ENCODE measurements around the gene GJB6. TPM values are rescaled to one million over a fixed set of nuclear protein-coding genes. Genes with fewer than 3 reads are reported as not detected.

Gene GJB6
- polyA plus RNA-seq, 2 of the 4 experiments (the other 2 are of a cell fraction), result 0.06 TPM; not detected in 1

DNA sequence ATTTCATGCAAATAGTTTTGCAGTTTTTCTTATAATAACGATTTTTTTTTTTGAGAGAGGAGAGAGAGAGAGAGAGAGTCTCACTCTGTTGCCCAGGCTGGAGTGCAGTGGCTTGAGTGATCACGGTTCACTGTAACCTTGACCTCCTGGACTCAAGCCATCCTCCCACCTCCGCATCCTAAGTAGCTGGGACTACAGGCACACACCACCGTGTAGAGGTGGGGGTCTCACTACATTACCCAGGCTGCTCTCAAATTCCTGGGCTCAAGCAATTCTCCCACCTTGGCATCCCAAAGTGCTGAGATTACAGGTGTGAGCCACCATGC lies 26.8 kb upstream of the GJB6 start (continued):
- TF ChIP-seq, protein P1, sequence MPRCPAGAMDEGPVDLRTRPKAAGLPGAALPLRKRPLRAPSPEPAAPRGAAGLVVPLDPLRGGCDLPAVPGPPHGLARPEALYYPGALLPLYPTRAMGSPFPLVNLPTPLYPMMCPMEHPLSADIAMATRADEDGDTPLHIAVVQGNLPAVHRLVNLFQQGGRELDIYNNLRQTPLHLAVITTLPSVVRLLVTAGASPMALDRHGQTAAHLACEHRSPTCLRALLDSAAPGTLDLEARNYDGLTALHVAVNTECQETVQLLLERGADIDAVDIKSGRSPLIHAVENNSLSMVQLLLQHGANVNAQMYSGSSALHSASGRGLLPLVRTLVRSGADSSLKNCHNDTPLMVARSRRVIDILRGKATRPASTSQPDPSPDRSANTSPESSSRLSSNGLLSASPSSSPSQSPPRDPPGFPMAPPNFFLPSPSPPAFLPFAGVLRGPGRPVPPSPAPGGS (IDR thresholded peaks at IDR 0.05), result no peak
- TF ChIP-seq, protein P2, sequence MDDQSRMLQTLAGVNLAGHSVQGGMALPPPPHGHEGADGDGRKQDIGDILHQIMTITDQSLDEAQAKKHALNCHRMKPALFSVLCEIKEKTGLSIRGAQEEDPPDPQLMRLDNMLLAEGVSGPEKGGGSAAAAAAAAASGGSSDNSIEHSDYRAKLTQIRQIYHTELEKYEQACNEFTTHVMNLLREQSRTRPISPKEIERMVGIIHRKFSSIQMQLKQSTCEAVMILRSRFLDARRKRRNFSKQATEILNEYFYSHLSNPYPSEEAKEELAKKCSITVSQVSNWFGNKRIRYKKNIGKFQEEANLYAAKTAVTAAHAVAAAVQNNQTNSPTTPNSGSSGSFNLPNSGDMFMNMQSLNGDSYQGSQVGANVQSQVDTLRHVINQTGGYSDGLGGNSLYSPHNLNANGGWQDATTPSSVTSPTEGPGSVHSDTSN (IDR thresholded peaks at IDR 0.05), result no peak

GRCh38 chr13:20258208-20258962 lies 26.3 kb upstream of the GJB6 start:
- Histone ChIP-seq H3K4me2 (peak overlapping the region; percentile 87), H3K9me3 (no peaks in the 10 kb centered on the region), H3K27ac (peak overlapping the region; percentile 36 to 60; a peak in 4 of 6 replicates), H3K4me3 (peak overlapping the region; percentile 49), H3K4me1 (no peaks in the 10 kb centered on the region)
- ChIA-PET POLR2A (no interaction called here), CTCF (interaction anchor here (1.0 kb wide), 1 partner anchor 61 kb away, joined by 3 read pairs; no protein-coding TSS in a partner anchor)
- TF ChIP-seq, protein P3, sequence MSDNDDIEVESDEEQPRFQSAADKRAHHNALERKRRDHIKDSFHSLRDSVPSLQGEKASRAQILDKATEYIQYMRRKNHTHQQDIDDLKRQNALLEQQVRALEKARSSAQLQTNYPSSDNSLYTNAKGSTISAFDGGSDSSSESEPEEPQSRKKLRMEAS (IDR thresholded peaks at IDR 0.05), result no peak
- TF ChIP-seq RAD21 (conservative IDR thresholded peaks at IDR 0.05 in 1 of 2, IDR thresholded peaks at IDR 0.05 in 1 of 2) (no peak), FOXS1 (CRISPR knock-in tag; IDR thresholded peaks at IDR 0.05) (no peak), HMGXB4 (CRISPR knock-in tag; IDR thresholded peaks at IDR 0.05; ENCODE audit: borderline replicate concordance) (no peak), HES2 (IDR thresholded peaks at IDR 0.05) (no peak), POLR2AphosphoS2 (conservative IDR thresholded peaks at IDR 0.05; ENCODE audit: low read length) (no peak), NR3C1 (IDR thresholded peaks at IDR 0.05) (no peak), ZFP36 (IDR thresholded peaks at IDR 0.05; ENCODE audit: borderline replicate concordance, partially characterized antibody) (no peak), JUNB (IDR thresholded peaks at IDR 0.05) (no peak)
- WGBS (ENCODE audit: missing lambda C conversion rate), result 3% methylated on average over 15 of the region's 15 CpGs
- no peak for FAIRE-seq
- peak; percentile 70 to 79; a peak in 4 of 6 replicates for ATAC-seq
- DNase-seq (ENCODE audit: low read depth in 1 of 2, low spot score in 1 of 2), result peak; percentile 2 to 10

DNA sequence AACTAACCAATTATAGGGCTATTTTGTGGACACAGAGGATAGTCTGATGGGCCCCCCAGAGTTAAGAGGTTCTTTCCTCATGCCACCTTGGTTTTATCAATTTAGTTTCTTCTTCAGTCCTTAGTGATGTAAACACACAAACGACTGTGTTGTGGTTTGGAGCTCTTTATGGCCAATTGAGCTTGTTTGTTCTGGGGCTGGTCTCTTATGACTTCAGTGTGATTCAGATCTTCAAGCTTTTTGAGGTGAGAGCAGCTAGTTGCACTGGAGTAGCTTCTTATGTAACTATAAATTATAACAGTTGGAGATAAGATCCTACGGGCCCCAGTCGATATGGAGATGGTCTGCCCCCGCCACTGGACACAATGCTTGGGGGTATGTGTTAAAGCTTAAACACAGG lies 22.0 kb upstream of the GJB6 start:
- no peak overlapping the region for H3K27ac ChIP-seq
- ChIA-PET CTCF (no interaction called here), POLR2A (no interaction called here)
- no peaks in the 10 kb centered on the region for H3K9me3 ChIP-seq
- H3K4me2 ChIP-seq, result no peak overlapping the region
- H3K4me1 ChIP-seq, result no peaks in the 10 kb centered on the region
- 68% methylated on average over 4 of the region's 4 CpGs for WGBS (ENCODE audit: missing lambda C conversion rate)
- no peak overlapping the region for H3K4me3 ChIP-seq
- TF ChIP-seq RARB (CRISPR knock-in tag; IDR thresholded peaks at IDR 0.05), result no peak
- TF ChIP-seq MYC (IDR thresholded peaks at IDR 0.05; ENCODE audit: borderline replicate concordance, low read length), result no peak
- no peak for TF ChIP-seq MAFK (IDR thresholded peaks at IDR 0.05; ENCODE audit: partially characterized antibody)
- ATAC-seq (no peak), DNase-seq (ENCODE audit: low read depth in 1 of 2, low spot score in 1 of 2) (no peak), FAIRE-seq (no peak)

DNA sequence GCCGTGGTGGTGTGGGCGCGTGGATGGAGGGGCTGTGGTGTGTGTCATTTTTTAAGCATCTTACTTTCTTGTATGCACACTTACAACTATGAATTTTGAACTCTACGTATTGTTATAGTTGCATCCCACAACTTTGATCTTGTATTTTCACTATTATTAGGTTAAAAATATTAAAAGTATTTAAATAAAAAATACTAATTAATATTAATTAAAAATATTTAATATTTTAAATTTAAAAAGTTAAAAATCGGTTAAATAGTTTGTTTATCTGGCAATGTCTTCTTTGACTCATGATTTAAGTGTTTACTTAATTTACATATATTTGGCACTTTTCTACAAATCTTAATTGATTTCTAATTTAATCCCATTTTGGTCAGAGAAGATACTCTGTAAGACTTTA lies 17.8 kb upstream of the GJB6 start:
- H3K4me3 ChIP-seq, result no peak overlapping the region
- TF ChIP-seq ZFP36 (IDR thresholded peaks at IDR 0.05; ENCODE audit: borderline replicate concordance, partially characterized antibody) (no peak), NR3C1 (IDR thresholded peaks at IDR 0.05) (no peak), FOSB (CRISPR knock-in tag; IDR thresholded peaks at IDR 0.05) (no peak), CBX8 (IDR thresholded peaks at IDR 0.05) (no peak), CBX2 (IDR thresholded peaks at IDR 0.05; ENCODE audit: borderline replicate concordance, low read depth) (no peak), GATA3 (IDR thresholded peaks at IDR 0.05; ENCODE audit: borderline replicate concordance) (no peak), KDM1A (IDR thresholded peaks at IDR 0.05; ENCODE audit: low read depth) (no peak), CEBPB (IDR thresholded peaks at IDR 0.05) (no peak), SREBF2 (IDR thresholded peaks at IDR 0.05) (no peak), JUNB (IDR thresholded peaks at IDR 0.05) (no peak), HMGXB4 (CRISPR knock-in tag; IDR thresholded peaks at IDR 0.05; ENCODE audit: borderline replicate concordance) (no peak)
- no peaks in the 10 kb centered on the region for H3K9me3 ChIP-seq
- no peak overlapping the region for H3K4me2 ChIP-seq
- FAIRE-seq, result no peak
- DNase-seq (ENCODE audit: low read depth in 1 of 2, low spot score in 1 of 2), result no peak
- H3K4me1 ChIP-seq, result no peaks in the 10 kb centered on the region
- 66% methylated on average over 5 of the region's 5 CpGs for WGBS (ENCODE audit: missing lambda C conversion rate)
- ChIA-PET CTCF (interaction anchor here (0.6 kb wide), 1 partner anchor 1197 kb away, joined by 3 read pairs; no protein-coding TSS in a partner anchor), POLR2A (no interaction called here)
- no peak for ATAC-seq
- H3K27ac ChIP-seq, result no peak overlapping the region

Data from A549 (cell line).